Measurements from ENCODE around the gene FOXA3. TPM values are rescaled to one million over a fixed set of nuclear protein-coding genes. Genes with fewer than 3 reads are reported as not detected.

Gene FOXA3
- total RNA-seq (2014; rRNA removed; shearing (Covaris generic)): 6.1 and 10.7 TPM in 2 replicates

DNA sequence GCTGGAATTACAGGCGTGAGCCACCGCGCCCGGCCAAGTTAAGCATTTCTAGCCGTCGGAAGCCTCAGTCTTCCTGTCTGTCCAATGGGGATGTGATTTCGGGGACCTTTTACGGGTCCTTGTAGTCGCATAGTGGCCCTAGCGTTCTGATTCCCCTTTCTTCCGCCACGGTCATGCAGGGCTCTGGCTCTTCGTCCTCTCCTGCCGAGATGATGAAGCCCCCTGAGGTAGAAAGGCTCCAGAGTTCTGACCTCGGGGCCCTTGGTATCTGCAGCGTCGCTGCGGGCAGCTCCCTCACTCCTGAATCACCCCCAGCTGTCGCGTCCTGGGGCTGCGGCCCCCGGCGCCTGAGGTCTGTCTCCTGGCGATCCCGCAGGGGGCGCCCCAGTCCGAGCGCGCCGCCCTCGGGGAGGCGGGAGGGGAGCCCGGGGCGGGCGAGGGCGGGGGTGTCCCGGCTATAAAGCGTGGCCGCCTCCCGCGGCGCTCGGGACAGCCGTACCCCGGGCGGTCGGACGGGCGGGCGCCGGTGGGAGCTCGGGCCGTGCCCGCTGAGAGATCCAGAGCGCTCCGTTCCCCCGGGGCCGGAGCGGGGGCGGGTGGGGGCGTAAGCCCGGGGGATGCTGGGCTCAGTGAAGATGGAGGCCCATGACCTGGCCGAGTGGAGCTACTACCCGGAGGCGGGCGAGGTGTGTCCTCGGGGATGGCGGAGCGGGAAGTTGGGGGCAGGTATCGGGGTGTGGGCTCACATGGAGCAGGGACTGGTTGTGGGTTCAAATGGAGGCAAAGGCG, at the start of gene FOXA3:
Gene FOXA3 (plus strand): TSS at position 487 of the 789 bp plus-strand sequence. CDS start 131 bp downstream, at position 618.
- peak; percentile 84 for DNase-seq (ENCODE audit: low spot score)

GRCh38 chr19:45814851-45815480, 49.2 kb upstream of the FOXA3 start, which contains the start of gene RSPH6A:
Gene RSPH6A, minus strand, starts transcription at chr19:45815308. Its CDS starts 132 bp downstream, at chr19:45815176.
- no peak for DNase-seq (ENCODE audit: low spot score)

DNA sequence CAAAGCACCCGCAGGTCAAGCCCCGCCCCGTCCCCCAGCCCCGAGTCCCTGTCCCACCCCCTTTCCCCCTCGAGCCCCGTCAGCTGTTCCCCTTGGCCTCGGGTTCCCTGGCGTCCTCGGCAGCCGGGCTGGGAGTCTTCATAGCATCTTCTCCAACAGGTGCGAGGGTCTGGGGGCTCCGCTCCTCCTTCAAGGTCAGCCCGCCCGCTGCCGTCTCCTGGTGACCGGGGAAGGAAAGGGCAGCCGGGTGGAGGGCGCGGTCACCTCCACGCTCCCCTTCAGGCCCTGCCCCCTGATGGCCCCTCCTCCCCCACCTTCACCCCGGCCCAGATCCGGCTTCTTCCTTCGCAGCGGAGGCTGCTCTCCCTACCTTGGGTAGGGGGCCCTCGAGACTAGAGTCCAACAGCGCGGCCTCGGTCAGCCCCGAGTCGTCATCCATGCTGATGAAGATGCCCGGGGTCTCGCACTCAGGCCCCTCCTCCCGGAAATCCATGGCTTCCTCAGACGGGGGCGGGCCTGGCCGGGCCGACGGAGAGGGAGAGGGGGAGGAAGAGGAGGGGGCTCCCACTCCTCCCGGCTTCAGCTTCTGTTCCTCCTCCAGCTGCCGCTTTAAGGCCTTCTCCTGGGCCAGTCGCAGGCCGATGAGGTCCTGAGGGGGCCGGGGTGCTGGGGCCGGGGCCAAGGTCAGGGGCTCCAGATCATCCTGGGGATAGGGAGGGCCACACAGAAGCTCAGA, 48.5 kb upstream of the FOXA3 start:
- no peak for DNase-seq (ENCODE audit: low spot score)

GRCh38 chr19:45816236-45817009, 47.7 kb upstream of the FOXA3 start:
- DNase-seq (ENCODE audit: low spot score): no peak

- DNase-seq (ENCODE audit: low spot score): peak; percentile 99
These were observed 47.0 kb upstream of the FOXA3 start for GRCh38 chr19:45817010-45817724.

DNA sequence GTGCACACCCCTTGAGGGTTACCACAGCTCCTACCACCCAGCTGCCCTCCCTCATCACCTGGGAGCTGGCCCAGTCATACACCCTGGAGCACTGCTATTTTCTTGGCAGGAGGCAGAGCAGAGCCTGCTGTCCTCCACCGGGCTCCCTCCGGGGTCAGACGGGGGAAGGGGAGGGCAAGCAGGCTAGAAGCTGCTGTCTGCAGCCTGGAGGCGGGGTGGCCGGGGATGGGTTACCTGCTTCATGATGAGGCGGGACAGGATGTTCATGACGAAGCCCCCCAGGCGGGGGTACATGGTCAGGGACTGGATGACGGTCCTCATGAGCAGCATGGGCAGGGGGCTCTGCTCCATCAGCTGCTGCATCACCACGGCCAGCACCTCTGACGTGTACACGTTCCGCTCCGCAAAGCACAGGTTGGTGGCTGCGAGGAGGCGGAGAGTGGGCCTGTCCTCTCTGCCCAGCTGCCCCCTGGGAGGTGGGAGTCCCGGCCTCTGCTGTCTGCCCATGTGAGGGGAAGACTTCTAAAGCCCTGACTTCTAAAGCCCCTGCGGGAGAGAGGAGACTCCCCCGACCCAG, 46.3 kb upstream of the FOXA3 start:
- no peak for DNase-seq (ENCODE audit: low spot score)

DNA sequence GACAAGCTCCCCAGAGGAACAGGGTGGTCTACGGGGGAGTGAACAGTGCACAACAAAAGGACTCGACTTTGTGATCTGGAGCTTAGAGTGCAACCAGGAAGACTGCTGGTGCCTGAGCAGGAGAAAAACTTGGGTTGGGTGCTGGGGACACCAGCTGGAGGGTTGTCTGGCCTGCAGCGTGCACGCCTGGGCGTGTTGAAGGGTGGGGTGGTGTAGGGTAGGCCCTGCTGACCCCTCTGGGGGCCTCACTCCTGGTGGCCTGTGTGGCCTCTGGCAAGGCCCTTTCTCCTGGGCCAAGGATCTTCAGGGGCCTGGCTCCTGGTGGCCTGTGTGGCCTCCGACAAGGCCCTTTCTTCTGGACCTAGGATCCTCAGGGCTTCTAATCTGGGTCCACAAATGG, 44.4 kb upstream of the FOXA3 start:
- DNase-seq (ENCODE audit: low spot score): no peak

DNA sequence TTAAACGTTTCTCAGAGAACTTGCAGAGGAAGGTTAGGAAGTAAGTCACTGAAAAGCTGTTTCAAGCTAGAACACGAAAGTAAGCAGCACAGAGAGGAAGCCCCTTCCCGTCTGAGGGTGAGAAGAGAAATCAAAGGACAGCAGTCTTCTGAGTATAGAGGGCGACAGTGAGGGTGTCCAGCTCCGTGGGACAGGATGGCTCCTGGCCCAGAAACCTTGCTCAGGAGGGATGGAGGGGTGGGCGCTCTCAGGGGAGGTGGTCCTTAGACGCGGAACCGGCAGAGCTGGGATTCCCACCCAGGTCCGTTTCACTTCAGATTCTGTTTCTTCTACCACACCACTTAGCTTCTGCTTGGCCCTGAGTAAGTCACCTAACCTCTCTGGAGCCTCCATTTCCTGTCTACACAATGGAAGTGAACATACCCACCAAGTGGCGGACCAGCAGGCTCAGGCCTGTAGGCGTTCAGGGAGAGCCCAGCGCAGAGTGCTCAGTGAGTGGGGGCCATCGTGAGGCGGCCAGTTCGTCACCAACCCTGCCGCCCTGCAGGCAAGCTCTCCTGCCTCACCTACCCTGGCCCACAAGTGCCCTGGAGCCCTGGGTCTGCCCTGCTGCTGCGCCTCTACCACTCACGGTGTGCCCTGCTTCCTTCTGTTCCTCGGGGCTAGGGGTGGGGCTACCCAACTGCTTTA, 43.6 kb upstream of the FOXA3 start:
- no peak for DNase-seq (ENCODE audit: low spot score)

DNA sequence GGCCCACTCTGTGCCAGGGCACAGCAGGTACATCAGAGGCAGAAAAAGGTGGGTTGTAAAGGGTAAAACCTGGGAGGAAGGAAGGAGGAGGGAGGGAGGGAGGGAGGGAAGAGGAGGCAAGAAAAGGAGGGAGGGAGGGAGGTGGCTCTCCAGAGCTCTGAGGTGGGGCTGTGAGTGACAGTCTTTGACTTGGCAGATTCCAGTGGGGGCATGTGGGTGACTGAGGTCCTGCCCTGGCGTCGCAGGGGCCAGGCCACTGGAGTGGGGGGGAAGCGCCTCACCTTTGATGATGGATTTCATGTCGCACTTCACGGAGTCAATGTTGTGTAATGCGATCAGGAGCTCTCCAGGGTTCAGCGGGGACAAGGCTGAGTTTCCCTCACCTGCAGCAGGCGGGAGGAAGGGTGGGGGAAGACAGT, 43.0 kb upstream of the FOXA3 start:
- no peak for DNase-seq (ENCODE audit: low spot score)

DNA sequence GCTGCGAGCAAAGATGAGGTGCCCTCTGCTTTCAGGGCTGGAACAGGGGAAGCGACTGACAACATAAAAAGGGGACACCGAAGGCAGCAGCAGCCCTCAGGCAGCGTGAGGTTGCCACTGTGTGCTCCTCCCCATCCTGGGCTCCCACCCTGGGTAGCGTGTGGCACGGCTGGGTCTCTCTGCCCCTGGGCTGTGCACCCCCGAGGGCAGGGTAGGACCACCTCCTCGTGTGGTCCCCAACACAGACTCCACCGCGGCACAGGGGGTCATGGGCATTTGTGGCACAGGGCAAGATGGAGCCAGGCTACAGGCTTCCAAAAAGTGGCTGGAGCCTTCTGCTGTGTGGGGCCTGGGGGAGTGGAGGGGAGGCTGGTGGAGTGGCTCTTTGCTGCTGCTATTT, 42.6 kb upstream of the FOXA3 start:
- DNase-seq (ENCODE audit: low spot score): no peak

- no peak for DNase-seq (ENCODE audit: low spot score)
These were observed 41.4 kb upstream of the FOXA3 start for GRCh38 chr19:45822716-45823115.

DNA sequence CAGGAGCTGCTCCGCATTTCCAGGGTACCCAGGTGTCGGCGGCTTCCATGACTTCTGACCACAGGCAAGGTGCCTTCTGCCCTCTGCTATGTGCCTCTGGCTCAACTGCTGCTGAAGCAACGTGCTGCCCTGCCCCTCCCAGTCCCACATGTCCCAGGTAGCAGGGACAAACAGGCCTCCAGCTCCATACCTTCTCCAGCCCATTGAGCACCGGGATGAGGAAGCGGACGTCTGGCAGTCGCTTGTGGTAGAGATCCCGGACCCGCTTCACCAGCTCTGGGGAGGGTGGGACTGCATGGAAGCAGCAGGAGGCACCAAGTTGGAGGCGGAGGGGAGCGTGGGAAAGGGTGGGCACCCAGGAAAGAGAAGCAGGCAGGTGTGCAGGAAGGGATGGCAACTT, 40.9 kb upstream of the FOXA3 start:
- DNase-seq (ENCODE audit: low spot score): no peak

GRCh38 chr19:45824041-45824471, 40.1 kb upstream of the FOXA3 start:
- peak; percentile 90 for DNase-seq (ENCODE audit: low spot score)

DNA sequence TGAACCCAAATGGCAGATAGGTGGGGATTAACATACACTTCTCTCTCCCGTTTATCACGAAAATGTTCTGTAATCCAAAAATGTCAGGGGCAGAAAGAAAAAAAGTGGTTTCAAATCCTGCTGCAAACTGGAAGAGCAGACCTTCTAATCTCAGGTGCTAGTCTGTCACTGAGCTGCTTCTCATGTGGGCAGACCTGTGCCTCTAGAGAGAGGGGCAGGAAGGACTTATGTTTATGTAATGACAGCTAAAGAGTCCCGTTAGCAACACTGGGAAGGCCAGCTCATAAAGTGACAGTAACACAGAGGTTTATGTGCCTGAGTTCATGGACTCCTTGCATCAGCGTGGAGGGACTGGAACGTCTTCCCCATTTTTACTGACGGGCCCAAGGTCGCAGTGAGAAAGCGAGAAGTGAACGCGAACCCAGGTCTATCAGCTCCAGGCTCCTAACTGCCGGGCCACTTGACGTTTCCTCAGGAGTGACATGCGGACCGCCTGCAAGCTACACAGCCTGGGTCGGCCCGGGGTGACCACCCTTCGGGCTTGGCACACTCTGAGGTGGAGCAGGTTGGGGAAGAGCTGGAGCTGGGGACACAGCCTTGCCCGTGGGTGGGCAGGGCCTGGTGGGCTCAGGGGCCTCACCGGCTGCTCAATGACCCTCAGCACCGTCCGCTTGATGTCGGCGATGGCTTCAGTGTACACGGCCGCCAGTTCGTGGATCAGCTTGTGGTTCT, 39.4 kb upstream of the FOXA3 start:
- DNase-seq (ENCODE audit: low spot score): peak; percentile 54

- DNase-seq (ENCODE audit: low spot score): no peak
These were observed 38.9 kb upstream of the FOXA3 start for GRCh38 chr19:45825263-45825605.

DNA sequence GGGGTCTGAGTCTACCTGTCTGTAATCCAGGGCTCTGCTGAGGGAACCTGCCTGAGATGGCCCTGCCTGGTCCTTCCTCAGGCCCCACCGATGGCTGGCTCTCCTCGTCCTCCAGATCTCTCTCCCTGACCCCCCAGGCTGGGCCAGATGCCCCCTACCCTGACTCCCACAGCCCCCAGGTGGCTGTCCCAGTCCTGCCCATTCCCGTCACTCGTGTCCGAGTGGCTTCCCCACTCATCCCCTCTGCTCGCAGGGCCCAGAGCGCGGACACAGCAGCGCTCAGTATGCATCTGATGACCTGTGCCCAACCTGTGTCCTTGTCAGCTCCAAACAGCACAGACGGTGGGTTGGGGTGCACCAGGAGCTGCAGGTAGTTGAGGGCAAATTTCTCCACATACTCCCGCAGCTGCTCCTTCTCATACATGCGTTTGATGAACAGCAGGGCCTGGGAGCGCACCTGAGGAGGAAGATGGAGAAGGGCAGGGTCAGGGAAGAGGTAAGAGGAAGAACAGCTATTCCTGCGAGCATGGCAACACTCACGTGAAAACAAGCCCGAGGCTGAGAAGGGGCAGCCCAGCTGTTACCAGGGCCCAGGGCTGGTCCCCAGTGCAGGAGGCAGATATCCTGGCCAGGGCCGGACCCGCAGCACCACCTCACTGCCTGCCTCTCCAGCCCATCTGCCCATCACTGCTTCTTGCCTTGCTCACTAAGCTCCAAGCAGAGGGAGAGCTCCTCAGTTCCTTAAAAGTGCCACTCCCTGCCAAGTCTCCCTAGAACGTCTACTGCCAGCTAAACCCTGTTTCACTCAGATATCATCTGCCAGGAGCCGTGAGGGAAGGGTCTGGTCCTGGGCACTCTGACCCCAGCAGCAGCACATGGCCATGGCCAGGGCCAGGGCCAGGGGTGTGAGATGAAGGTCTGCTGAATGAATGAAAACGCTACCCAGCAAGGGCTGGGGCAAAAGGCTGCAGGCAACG, 37.9 kb upstream of the FOXA3 start:
- no peak for DNase-seq (ENCODE audit: low spot score)

DNA sequence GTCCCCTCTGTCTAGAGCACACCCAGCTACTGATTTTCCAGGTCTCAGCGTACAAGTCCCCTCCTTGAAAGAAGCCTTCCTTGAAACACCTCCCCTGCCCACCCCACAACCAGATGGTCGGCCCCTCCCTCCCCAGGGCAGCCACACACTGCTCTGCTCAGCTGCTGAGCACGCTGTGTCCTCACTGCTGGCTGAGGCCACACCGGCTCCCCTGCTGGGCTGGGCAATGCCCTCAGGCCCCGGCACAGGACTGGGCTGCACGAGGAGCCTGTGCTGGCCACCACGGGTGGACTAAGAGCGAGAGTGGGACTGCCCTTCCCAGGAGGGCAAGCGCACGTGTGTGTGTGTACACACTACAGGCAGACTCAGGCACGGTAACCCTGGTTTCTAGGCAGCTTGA, 37.2 kb upstream of the FOXA3 start:
- no peak for DNase-seq (ENCODE audit: low spot score)

All from HT-29 (cell line).